ENCODE measurements around the gene HCRTR1.

Gene HCRTR1

GRCh38 chr1:31607360-31607759 is 10.1 kb upstream of the HCRTR1 start:
- no peak overlapping the region for H3K9ac ChIP-seq (ENCODE audit: low read length)
- H3K4me1 ChIP-seq (ENCODE audit: control insufficient read depth, insufficient read depth, low read length): no peaks in the 10 kb centered on the region
- H3K9me3 ChIP-seq (ENCODE audit: control insufficient read depth, insufficient read depth, low read depth, low read length): no peaks in the 10 kb centered on the region
- H3K27ac ChIP-seq (ENCODE audit: low read depth, low read length): no peak overlapping the region
- no peaks in the 10 kb centered on the region for H3K36me3 ChIP-seq (ENCODE audit: control insufficient read depth, insufficient read depth, low read length)
- no peaks in the 10 kb centered on the region for H3K27me3 ChIP-seq (ENCODE audit: control insufficient read depth, insufficient read depth, low read length)
- no peak overlapping the region for H3K4me3 ChIP-seq (ENCODE audit: low read depth, low read length)

- H3K9me3 ChIP-seq (ENCODE audit: control insufficient read depth, insufficient read depth, low read depth, low read length): no peaks in the 10 kb centered on the region
- peaks cover 7% of the 10 kb centered on the region for H3K4me1 ChIP-seq (ENCODE audit: control insufficient read depth, insufficient read depth, low read length)
- H3K4me3 ChIP-seq (ENCODE audit: low read depth, low read length): no peak overlapping the region
- no peaks in the 10 kb centered on the region for H3K36me3 ChIP-seq (ENCODE audit: control insufficient read depth, insufficient read depth, low read length)
- H3K27me3 ChIP-seq (ENCODE audit: control insufficient read depth, insufficient read depth, low read length): no peaks in the 10 kb centered on the region
- no peak overlapping the region for H3K9ac ChIP-seq (ENCODE audit: low read length)
- no peak overlapping the region for H3K27ac ChIP-seq (ENCODE audit: low read depth, low read length)
Measured at GRCh38 chr1:31609514-31610118, 7.9 kb upstream of the HCRTR1 start.

- no peak overlapping the region for H3K27ac ChIP-seq (ENCODE audit: low read depth, low read length)
- H3K9ac ChIP-seq (ENCODE audit: low read length): no peak overlapping the region
- no peaks in the 10 kb centered on the region for H3K36me3 ChIP-seq (ENCODE audit: control insufficient read depth, insufficient read depth, low read length)
- H3K4me3 ChIP-seq (ENCODE audit: low read depth, low read length): no peak overlapping the region
- H3K4me1 ChIP-seq (ENCODE audit: control insufficient read depth, insufficient read depth, low read length): peaks cover 13% of the 10 kb centered on the region
- H3K9me3 ChIP-seq (ENCODE audit: control insufficient read depth, insufficient read depth, low read depth, low read length): no peaks in the 10 kb centered on the region
- H3K27me3 ChIP-seq (ENCODE audit: control insufficient read depth, insufficient read depth, low read length): peaks cover 44% of the 10 kb centered on the region
Measured at GRCh38 chr1:31614414-31615005, 3.0 kb upstream of the HCRTR1 start.

- Histone ChIP-seq H3K4me1 (ENCODE audit: control insufficient read depth, insufficient read depth, low read length) (peaks cover 13% of the 10 kb centered on the region), H3K4me3 (ENCODE audit: low read depth, low read length) (no peak overlapping the region), H3K36me3 (ENCODE audit: control insufficient read depth, insufficient read depth, low read length) (no peaks in the 10 kb centered on the region)
Measured at GRCh38 chr1:31615414-31615813, 2.1 kb upstream of the HCRTR1 start.

GRCh38 chr1:31615939-31616338 is 1.6 kb upstream of the HCRTR1 start:
- H3K4me3 ChIP-seq (ENCODE audit: low read depth, low read length): no peak overlapping the region
- H3K27ac ChIP-seq (ENCODE audit: low read depth, low read length): no peak overlapping the region
- H3K36me3 ChIP-seq (ENCODE audit: control insufficient read depth, insufficient read depth, low read length): no peaks in the 10 kb centered on the region
- peaks cover 44% of the 10 kb centered on the region for H3K27me3 ChIP-seq (ENCODE audit: control insufficient read depth, insufficient read depth, low read length)
- no peak overlapping the region for H3K9ac ChIP-seq (ENCODE audit: low read length)
- H3K4me1 ChIP-seq (ENCODE audit: control insufficient read depth, insufficient read depth, low read length): peaks cover 13% of the 10 kb centered on the region
- no peaks in the 10 kb centered on the region for H3K9me3 ChIP-seq (ENCODE audit: control insufficient read depth, insufficient read depth, low read depth, low read length)

More at GRCh38 chr1:31615414-31615813, 2.1 kb upstream of the HCRTR1 start:
- no peaks in the 10 kb centered on the region for H3K9me3 ChIP-seq (ENCODE audit: control insufficient read depth, insufficient read depth, low read depth, low read length)
- H3K27me3 ChIP-seq (ENCODE audit: control insufficient read depth, insufficient read depth, low read length): peaks cover 44% of the 10 kb centered on the region
- no peak overlapping the region for H3K27ac ChIP-seq (ENCODE audit: low read depth, low read length)
- H3K9ac ChIP-seq (ENCODE audit: low read length): no peak overlapping the region

GRCh38 chr1:31617916-31618746 is 642 bp downstream of the HCRTR1 start:
- Histone ChIP-seq H3K27me3 (ENCODE audit: control insufficient read depth, insufficient read depth, low read length) (peaks cover 44% of the 10 kb centered on the region), H3K9me3 (ENCODE audit: control insufficient read depth, insufficient read depth, low read depth, low read length) (no peaks in the 10 kb centered on the region), H3K27ac (ENCODE audit: low read depth, low read length) (no peak overlapping the region), H3K4me3 (ENCODE audit: low read depth, low read length) (peak overlapping the region; percentile 77), H3K4me1 (ENCODE audit: control insufficient read depth, insufficient read depth, low read length) (peaks cover 13% of the 10 kb centered on the region), H3K36me3 (ENCODE audit: control insufficient read depth, insufficient read depth, low read length) (no peaks in the 10 kb centered on the region), H3K9ac (ENCODE audit: low read length) (peak overlapping the region; percentile 25)

GRCh38 chr1:31618916-31619846 is 1.7 kb downstream of the HCRTR1 start:
- no peak overlapping the region for H3K4me3 ChIP-seq (ENCODE audit: low read depth, low read length)
- H3K4me1 ChIP-seq (ENCODE audit: control insufficient read depth, insufficient read depth, low read length): peaks cover 10% of the 10 kb centered on the region
- no peaks in the 10 kb centered on the region for H3K36me3 ChIP-seq (ENCODE audit: control insufficient read depth, insufficient read depth, low read length)
- H3K27ac ChIP-seq (ENCODE audit: low read depth, low read length): no peak overlapping the region
- no peaks in the 10 kb centered on the region for H3K9me3 ChIP-seq (ENCODE audit: control insufficient read depth, insufficient read depth, low read depth, low read length)
- H3K9ac ChIP-seq (ENCODE audit: low read length): no peak overlapping the region
- peaks cover 44% of the 10 kb centered on the region for H3K27me3 ChIP-seq (ENCODE audit: control insufficient read depth, insufficient read depth, low read length)

- peaks cover 4% of the 10 kb centered on the region; the same call in 1 of the 2 replicates for H3K4me1 ChIP-seq (ENCODE audit: control insufficient read depth, insufficient read depth, low read length)
- no peak overlapping the region for H3K9ac ChIP-seq (ENCODE audit: low read length)
- H3K27me3 ChIP-seq (ENCODE audit: control insufficient read depth, insufficient read depth, low read length): peaks cover 32% of the 10 kb centered on the region
- no peaks in the 10 kb centered on the region for H3K36me3 ChIP-seq (ENCODE audit: control insufficient read depth, insufficient read depth, low read length)
- H3K9me3 ChIP-seq (ENCODE audit: control insufficient read depth, insufficient read depth, low read depth, low read length): no peaks in the 10 kb centered on the region
- H3K27ac ChIP-seq (ENCODE audit: low read depth, low read length): no peak overlapping the region
- no peak overlapping the region for H3K4me3 ChIP-seq (ENCODE audit: low read depth, low read length)
Measured at GRCh38 chr1:31620631-31621497, 3.4 kb downstream of the HCRTR1 start.

- Histone ChIP-seq H3K27ac (ENCODE audit: low read depth, low read length) (no peak overlapping the region), H3K9me3 (ENCODE audit: control insufficient read depth, insufficient read depth, low read depth, low read length) (no peaks in the 10 kb centered on the region), H3K4me3 (ENCODE audit: low read depth, low read length) (no peak overlapping the region), H3K9ac (ENCODE audit: low read length) (no peak overlapping the region), H3K36me3 (ENCODE audit: control insufficient read depth, insufficient read depth, low read length) (no peaks in the 10 kb centered on the region), H3K4me1 (ENCODE audit: control insufficient read depth, insufficient read depth, low read length) (peaks cover 4% of the 10 kb centered on the region; the same call in 1 of the 2 replicates), H3K27me3 (ENCODE audit: control insufficient read depth, insufficient read depth, low read length) (peaks cover 26% of the 10 kb centered on the region)
Measured at GRCh38 chr1:31621498-31621820, 4.0 kb downstream of the HCRTR1 start.
